Hepatic stellate cell (primary cell): ENCODE measurements around the gene AGMO.

ENCODE experiments used
- DNase-seq: peaks from one replicate; pipeline ENCODE4 v3.0.0; 2011; ENCODE audit warnings: low spot score

AGMO gene

DNA sequence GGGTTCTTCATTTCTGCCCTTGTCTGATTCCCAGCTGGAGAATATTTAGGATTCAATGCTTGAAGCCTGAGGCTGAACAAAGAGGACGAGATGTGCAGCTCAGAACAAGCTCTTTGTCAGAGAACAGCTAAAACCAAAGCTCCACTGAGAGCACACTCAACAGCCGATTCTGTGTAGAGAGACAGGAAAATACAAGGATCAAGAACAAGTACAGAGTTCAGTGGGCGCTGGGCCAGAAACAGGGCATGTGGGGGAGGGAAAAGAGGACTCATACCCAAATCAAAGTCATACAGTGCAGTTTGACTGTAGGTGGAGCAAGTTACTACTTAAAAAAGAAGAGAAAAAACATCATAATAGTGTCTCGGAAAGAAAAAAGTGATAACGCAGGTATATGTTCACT is at the start of gene AGMO:
AGMO (minus strand) TSS at position 181 of the 400 bp plus-strand sequence.
- DNase-seq = no peak

GRCh38 chr7:15610503-15610902 is 48.7 kb upstream of the AGMO start:
- no peak for DNase-seq

- DNase-seq = no peak
Measured at GRCh38 chr7:15609287-15609686, 47.5 kb upstream of the AGMO start.

DNA sequence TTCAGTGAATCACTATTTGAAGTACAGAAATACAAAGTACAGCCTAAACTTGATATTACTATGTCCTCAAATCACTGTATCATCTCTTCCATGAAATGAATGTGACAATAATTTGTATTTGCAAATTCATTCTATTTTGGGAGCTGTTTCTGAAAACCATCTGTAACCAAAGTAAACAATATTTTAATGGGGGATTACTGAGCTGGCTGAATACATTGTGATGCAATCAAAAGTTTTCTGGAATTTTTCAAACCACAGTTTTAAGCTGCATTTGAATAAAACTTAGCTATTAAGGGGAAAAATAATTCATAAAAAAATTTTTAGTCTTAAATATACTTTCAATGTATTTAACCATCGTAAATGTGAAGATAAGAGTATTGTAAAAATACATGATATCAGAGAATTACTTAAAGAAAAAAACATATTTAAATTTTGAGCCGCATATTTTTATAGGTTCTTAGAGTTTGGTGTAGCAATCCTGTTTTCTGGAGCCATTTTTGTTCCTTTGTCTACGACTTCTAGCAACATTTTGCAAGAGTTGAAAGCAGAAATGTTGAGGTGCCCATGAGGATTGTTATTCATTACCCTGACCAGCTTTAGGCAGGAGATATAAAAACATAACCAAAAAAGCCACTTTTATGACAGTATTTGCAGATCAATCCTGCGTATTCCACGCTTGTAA is 45.9 kb upstream of the AGMO start:
- DNase-seq = no peak

DNA sequence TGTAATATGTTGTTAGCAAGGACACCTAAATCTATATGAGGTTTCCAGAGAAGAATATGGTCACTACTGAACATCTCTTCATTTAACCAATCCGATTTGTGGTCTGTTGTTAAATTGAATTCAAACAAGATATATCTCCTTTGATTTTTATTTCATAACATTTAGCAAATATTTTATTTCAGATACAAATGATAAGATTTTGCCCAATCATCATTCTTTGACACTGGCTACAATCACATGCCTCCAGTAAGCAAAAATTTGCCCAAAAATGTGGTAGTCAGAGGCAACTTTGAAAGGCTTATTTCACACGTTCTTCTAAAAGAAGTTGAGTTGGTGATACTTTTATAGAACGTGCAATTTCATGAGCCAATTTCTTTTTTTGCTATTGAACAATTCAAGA is 44.7 kb upstream of the AGMO start:
- no peak for DNase-seq

- no peak for DNase-seq
Measured at GRCh38 chr7:15604166-15604565, 42.4 kb upstream of the AGMO start.

DNA sequence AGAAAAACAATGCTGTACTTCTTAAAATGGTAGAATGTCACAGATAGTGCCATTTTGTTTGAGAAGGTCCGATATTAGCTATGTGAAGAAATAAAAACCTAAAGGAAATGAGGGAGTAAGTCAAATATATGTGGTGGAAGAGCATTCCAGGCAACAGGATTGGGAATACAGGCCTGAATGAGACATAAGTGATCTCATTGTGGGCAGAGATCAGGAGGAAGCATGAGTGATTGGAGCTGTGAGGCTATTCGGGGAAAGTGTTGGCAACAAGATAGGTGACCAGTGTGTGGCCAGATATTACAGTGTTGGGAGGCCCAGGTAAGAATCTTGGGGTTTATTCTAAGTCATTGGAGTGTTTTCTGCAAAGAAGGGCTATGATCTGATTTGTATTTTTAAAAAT is 41.3 kb upstream of the AGMO start:
- DNase-seq = peak; percentile 16

DNA sequence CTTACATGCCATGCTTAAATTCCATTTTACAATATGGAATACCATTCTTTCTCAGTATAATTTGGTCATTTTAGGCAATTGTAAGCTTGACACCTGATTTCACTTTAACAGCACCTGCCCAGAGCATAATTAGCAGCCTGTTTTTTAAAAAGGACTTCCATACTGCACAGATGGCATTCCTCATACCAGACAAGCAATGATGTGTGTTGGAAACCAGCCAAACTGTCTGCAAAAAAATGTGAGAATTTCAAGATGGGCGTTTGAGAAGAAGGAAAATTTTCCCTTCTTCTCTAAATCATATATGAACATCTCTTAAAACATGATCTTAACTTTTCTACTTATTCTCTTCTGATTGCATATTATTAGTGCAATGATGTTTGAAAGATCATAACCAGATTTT is 40.4 kb upstream of the AGMO start:
- DNase-seq = no peak

- DNase-seq = no peak
Measured at GRCh38 chr7:15601175-15601574, 39.4 kb upstream of the AGMO start.

- no peak for DNase-seq
Measured at GRCh38 chr7:15600298-15600697, 38.5 kb upstream of the AGMO start.

- no peak for DNase-seq
Measured at GRCh38 chr7:15594461-15594860, 32.6 kb upstream of the AGMO start.

DNA sequence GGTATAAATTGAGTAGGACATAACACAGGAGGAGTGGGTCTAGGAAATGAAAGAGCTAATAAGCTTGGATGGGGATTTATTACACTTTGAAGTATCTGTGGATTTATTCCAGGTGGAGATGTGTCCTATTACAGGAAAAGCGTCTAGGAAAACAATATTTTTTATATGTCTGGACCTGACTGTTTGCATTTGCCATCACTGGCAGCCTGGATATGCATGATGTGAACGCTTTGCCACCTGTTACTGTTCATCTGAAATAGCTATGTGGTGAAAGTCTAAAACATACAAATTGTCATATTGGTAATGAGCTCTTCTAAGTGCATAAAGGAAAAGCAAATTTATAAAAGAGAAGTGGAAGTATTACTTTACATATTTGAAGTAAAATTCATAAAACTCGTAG is 31.6 kb upstream of the AGMO start:
- no peak for DNase-seq

DNA sequence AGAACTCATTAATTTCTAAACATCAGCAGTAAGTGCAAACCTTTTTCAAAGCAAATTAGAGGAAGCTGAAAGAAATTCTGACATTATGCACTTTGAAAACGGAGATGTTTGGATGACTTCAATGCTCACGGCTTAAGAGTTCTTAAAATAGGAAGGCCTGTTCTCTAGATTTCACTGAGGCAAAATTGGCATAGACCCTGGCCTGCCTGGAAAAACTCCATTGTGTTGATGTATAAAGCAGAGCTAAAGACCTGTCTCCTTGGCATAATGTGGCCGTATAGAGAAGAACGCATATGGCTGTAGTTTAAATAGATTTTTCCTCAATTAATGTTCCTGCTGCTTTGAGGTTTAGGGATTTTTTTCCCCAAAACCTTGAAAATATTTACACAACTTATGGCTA is 24.5 kb upstream of the AGMO start:
- no peak for DNase-seq

GRCh38 chr7:15584575-15584974 is 22.8 kb upstream of the AGMO start:
- DNase-seq = no peak

DNA sequence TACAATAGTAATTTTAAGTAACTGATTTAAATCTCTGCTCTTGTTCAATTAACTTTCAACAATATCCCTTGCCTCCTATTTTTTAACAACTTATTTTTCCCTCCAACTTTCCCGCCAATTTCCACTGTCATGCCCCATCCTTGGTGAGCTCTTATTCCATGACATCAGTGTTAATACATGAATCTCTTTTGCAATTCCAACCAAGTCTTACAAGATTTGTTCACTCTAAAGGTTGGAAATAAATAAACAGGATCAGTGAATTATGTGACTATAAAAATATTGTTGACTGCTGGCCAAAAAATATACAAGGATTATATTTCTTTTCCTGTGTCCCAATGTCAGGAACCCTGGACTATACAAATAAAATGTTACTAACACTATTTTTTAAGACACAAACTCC is 21.0 kb upstream of the AGMO start:
- no peak for DNase-seq

DNA sequence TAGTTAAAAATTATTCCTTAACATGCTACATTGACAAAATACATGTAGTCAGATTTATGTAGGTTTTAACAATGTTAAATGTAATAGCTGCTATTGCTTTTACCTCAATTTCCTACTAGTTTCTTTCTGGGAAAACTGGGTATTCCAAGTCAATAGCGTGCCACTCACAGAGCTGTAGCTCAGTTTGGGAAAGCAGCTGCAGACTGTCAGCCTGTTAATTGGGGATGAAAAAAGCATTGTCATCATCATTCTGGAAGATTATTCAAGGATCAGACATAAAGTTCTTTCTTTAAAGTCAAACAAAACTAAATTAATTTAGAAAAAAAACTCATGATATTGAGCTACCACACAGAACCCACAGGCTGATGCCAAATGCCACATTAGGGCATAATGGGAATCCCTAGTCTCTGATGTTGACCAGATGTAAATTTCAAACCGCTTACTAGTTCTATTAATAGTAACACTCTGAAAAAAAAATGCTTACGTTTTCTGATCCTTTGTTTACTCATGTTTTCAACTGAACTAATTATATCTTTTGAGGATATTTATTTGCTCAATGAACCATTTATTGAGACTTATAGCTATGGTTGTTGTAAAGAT is 19.6 kb upstream of the AGMO start:
- no peak for DNase-seq

- no peak for DNase-seq
Measured at GRCh38 chr7:15580604-15581351, 19.0 kb upstream of the AGMO start.

DNA sequence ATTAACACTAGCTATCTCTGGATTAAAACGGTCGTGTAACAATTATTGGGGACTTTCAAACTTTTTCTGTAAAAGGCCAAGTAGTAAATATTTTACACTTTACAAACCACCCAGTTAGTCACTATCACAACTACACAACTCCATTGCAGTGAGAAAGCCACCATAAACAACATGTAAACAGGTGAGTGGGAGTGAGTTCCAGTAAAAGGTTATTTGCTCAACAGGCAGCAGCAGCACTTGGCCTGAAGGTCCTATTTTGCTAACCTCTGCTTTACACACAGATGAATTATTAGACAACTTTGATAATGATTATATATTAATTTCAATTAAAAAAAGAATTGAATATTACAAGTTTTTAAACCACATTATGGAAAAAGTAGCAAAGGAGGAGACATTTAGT is 15.8 kb upstream of the AGMO start:
- DNase-seq = no peak

DNA sequence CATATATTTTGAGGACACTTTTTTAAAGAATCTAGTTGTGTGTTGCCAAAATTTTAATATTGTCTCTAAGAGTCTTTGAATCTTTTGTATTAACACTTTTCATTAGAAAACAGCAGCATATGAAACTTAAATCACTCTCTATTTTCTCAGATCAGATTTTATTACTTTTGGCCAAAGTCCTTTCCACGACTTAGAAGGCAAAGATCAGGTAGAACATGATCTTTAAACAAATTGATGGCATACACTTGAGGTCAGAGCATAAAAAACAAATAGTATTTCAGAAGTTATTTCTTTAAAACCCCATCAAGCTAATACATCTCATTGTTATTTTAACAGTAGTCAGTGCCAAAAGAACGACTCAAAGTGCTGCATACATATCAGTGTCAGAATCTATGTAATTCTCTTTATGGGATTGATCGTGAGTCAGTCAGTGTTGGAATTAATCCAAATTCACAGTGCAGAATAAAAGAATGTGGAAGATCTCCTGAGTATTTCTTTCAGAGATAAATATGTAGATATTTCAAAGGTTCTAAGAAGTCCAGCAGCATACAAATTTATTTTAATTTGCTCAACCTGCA is 9.6 kb upstream of the AGMO start:
- no peak for DNase-seq

- no peak for DNase-seq
Measured at GRCh38 chr7:15567652-15568051, 5.8 kb upstream of the AGMO start.

- DNase-seq = no peak
Measured at GRCh38 chr7:15567036-15567435, 5.2 kb upstream of the AGMO start.

GRCh38 chr7:15566476-15566875 is 4.7 kb upstream of the AGMO start:
- no peak for DNase-seq

DNA sequence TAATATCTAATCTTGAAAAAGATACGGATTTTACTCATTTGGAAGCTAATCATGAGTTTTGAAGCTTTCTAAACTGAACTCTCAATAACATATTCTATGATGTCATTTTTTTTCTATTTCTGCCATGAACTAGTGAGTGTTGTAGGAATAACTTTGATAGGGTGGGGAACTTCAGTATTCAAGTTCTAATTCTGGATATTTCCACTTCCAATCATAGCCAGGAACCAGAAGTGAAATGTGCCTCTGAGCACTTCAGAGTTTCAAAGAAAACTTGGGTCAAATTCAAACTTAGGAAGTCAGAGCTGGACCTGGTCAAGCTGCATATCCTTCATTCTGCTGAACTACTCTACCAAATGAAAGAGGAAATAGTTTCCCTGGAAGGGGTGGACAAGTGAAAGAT is 847 bp downstream of the AGMO start:
- no peak for DNase-seq
